Nucleus accumbens (tissue), 56 donors: ENCODE measurements around the gene PTH.

Source experiments
- DNase-seq, 56 donors: peaks; one replicate each; lab custom pipeline; 2025; lab: John Stamatoyannopoulos, UW

The PTH gene

GRCh38 chr11:13495929-13496328, at the start of gene PTH:
TSS of gene PTH (minus strand) at chr11:13495997. CDS start at chr11:13492855, 3,142 bp downstream.
- no peak for DNase-seq

DNA sequence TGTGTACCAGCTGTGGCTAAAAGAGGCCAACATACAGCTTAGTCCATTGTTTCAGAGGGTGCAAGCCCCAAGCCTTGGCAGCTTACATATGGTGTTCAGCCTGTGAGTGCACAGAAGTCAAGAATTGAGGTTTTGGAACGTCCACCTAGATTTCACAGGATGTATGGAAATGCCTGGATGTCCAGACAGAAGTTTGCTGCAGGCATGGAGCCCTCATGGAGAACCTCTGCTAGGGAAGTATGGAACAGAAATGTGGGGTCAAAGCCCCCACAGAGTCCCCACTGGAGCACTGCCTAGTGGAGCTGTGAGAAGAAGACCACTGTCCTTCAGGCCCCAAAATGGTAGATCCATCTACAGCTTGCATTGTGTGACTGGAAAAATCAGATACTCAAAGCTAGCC, 42.2 kb upstream of the PTH start:
- no peak for DNase-seq

DNA sequence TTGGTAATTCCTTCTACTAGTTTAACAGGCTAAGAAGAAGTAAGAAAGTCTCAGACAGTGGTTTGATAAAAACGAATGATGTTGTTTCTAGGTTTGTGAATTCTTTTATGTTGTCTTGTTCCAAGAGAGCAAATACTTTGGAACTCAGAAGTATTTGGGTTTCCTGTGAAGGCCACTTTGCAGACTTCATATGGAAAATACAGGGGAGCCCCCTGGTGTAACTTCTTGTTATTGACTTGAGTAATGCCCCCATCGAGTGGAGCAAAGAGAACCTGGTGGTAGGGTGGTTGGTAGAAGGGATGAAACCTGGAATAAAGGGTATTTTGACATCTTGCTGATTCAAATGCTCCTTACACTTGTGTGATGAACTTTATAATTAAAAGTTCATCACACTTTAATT, 40.0 kb upstream of the PTH start:
- DNase-seq = no peak

DNA sequence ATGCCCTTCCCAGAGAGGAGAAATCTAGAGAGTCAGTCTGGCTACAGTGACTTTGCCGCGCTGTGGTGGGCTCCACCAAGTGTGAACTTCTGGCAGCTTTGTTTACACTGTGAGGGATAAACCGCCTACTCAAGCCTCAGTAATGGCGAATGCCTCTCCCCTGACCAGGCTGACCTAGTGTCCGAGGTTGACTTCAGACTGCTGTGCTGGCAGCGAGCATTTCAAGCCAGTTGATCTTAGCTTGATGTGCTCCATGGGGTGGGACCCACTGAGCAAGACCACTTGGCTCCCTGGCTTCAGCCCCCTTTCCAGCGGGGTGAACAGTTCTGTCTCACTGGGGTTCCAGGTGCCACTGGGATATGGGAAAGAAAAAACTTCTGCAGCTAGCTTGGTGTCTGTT, 38.6 kb upstream of the PTH start:
- DNase-seq = no peak

DNA sequence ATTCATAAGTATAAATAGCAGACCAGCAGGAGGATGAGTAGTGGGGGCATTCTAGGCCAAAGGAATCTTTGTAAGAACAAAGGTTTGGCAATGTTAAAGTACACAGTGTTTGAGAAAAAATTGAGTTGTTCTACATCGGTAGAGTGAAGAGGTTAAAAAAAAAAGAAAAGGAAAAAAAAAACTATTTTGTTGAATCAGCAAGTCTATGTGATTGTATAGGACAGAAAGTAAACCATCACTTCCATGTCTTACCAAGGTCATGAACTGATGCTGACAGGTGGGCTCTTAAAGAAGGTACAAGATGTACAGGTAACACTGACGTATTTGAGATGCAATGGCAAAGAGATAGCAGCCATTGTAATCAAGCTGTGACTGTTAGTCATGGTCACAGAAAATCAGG, 29.5 kb upstream of the PTH start:
- DNase-seq = no peak

DNA sequence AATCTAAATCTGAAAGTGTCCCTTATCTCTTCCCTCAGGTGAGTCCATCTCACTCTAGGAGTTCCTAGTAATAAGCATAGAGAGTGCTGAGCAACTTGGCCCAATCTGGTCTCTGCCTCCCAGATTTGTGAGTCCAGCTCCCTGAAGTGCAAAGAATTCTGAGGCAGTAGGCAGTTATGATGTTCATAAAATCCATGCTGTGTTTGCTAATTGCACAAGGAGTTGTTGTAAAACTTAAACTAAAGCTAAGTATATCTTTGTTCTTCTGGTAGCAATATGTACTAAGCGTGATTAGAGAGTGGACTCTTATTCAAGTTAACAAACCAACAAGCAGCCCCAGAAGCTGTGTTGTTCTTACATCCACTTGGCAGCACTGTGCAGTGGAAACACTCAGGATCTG, 7.6 kb upstream of the PTH start:
- DNase-seq = no peak

DNA sequence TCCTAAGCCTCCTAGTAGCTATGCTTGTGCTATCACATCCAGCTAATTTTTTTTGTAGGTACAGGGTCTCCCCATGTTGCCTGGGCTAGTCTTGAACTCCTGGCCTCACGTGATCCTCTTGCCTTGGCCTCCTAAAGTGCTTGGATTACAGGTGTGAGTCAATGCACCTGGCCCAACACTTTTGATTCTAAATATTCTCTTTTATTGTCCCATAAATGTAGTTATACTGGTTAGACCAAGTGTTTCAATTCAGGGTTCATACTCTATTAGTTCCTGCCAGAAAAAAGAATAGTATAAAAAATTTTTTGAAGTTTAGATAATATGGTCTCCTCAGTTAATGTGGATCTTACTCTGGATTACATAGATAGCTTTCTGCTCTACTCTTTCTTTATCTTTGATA, 6.7 kb upstream of the PTH start:
- DNase-seq = no peak

GRCh38 chr11:13494051-13494450, 1.7 kb downstream of the PTH start:
- DNase-seq = no peak

DNA sequence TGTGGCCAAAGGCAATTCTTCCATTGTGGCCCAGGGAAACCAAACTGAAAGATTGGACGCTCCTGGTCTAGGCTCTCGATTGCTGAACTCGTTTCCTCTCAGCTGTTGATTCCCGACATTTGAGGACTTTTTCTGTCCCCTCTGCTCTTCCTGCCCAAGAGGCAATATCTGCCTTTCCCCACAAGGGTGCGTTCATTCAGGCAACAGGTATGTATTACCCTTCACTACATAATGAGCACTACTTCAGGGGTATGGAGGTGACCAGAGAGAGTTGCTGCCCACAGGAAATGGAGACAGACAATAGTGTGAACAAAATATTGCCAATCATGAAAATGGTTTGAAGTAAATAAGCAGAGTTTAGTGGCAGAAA, 8.2 kb downstream of the PTH start:
- DNase-seq = no peak

- DNase-seq = peak in 7 of 56 donors; percentile 1 to 35 (median 8)
These were observed 8.7 kb downstream of the PTH start for GRCh38 chr11:13486926-13487660.

- DNase-seq = no peak
These were observed 15.6 kb downstream of the PTH start for GRCh38 chr11:13480198-13480597.

GRCh38 chr11:13479688-13480087, 16.1 kb downstream of the PTH start:
- no peak for DNase-seq

GRCh38 chr11:13475091-13475490, 20.7 kb downstream of the PTH start:
- DNase-seq = no peak

GRCh38 chr11:13473013-13473722, 22.6 kb downstream of the PTH start:
- no peak for DNase-seq

DNA sequence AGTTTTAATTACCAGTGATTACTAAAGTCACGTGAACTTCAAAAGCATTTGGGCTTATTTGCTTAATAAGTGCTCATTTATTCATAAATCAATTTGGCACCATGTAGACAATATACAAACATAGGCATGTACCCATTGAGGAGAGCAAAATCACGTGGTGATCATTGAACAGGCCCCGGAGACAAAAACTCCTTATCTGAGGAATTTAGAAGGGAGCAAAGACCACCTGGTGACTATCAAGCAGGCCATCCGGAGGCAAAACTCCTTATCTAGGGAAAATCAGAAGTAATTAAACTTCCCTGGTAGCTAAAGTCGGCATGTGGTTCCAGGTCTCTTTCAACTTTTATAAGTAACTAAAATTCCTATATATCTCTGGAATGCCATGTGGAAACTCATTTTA, 27.0 kb downstream of the PTH start:
- no peak for DNase-seq

GRCh38 chr11:13465909-13466371, 29.9 kb downstream of the PTH start:
- DNase-seq = peak in 4 of 56 donors; percentile 2 to 7 (median 2)

GRCh38 chr11:13463779-13464290, 32.0 kb downstream of the PTH start:
- DNase-seq = no peak

GRCh38 chr11:13462901-13463778, 32.7 kb downstream of the PTH start, which contains the start of gene BTBD10:
TSS of gene BTBD10 (minus strand) at chr11:13463222. CDS start at chr11:13445124, 18,098 bp downstream.
- peak; percentile 39 to 95 (median 82) for DNase-seq

GRCh38 chr11:13462311-13462900, 33.4 kb downstream of the PTH start:
- DNase-seq = peak in 33 of 56 donors; percentile 11 to 79 (median 58)

GRCh38 chr11:13461291-13461690, 34.5 kb downstream of the PTH start:
- no peak for DNase-seq
